HepG2 (cell line): ENCODE results near the gene ART5. TPM values are rescaled to one million over a fixed set of nuclear protein-coding genes. Genes with fewer than 3 reads are reported as not detected.

Experiments used
- ATAC-seq: fragments of 200-7000 bp; cut with Tn5 transposase; 3 replicates; pipeline ENCODE4 v1.9.1; 2020; ENCODE audit warnings: mild to moderate bottlenecking, moderate library complexity
- BruUV-seq: library from RNA; stranded (reverse); fragments of 400-500 nt; replicated peaks from 2 replicates; lab custom pipeline; 2021; lab: Mats Ljungman, UMichigan
- CTCF ChIA-PET: fragments of 300-600 bp; formaldehyde crosslinking; extraction: SDS; loops from one replicate; lab custom pipeline; 2021; ENCODE audit warnings: low total read pairs, inconsistent platforms, low intra/inter-chr PET ratio; lab: Yijun Ruan, JAX
- POLR2A ChIA-PET: fragments of 350-600 bp; sonication (Branson Sonifier 250); formaldehyde crosslinking; loops from one replicate; lab custom pipeline; 2020; ENCODE audit warnings: antibody characterized with exemption, inconsistent platforms; lab: Yijun Ruan, JAX
- DNase-seq: peaks from one replicate; pipeline ENCODE4 v3.0.0-alpha.2; 2015; ENCODE audit warnings: low spot score
- FAIRE-seq: peaks from 3 replicates; lab custom pipeline; 2011; peaks lifted over from hg19 to GRCh38; lab: Jason Lieb, UNC
- H2AFZ ChIP-seq: one replicate; pipeline ENCODE4 v1.6.1; 2011; ENCODE audit warnings: low read length, inconsistent platforms
- H3K27ac ChIP-seq: fragments of 300-600 bp; 3 replicates; pipeline ENCODE4 v1.8.0; 2011; ENCODE audit warnings: mixed run types, mild to moderate bottlenecking, mixed read lengths, low read length, inconsistent platforms; ENCODE audit not compliant: insufficient read depth; ENCODE audit errors: extremely low read length
- H3K27me3 ChIP-seq, 2 experiments: fragments of 200-600 bp in 1 of 2; 2 replicates in 1 of 2; 3 replicates in 1 of 2; pipeline versions ENCODE4 v1.6.0 to v1.8.0; 2011; ENCODE audit warnings: low read length in 2 of 2, mild to moderate bottlenecking in 2 of 2, moderate library complexity in 2 of 2, inconsistent platforms in 1 of 2; ENCODE audit not compliant: insufficient read depth in 2 of 2, control insufficient read depth in 1 of 2
- H3K36me3 ChIP-seq, 2 experiments: fragments of 200-600 bp in 1 of 2; replicated peaks in 1 of 2; 2 replicates in 1 of 2; 3 replicates in 1 of 2; pipeline versions ENCODE4 v1.5.1 to v1.8.0; 2011; ENCODE audit warnings: low read length in 2 of 2, inconsistent platforms in 1 of 2; ENCODE audit not compliant: insufficient read depth in 2 of 2, control insufficient read depth in 1 of 2
- H3K4me1 ChIP-seq: 2 replicates; pipeline ENCODE4 v1.5.1; 2012; ENCODE audit warnings: low read length, inconsistent platforms; ENCODE audit not compliant: insufficient read depth
- H3K4me2 ChIP-seq: 2 replicates; pipeline ENCODE4 v1.6.0; 2011; ENCODE audit warnings: low read depth, low read length, inconsistent platforms
- H3K4me3 ChIP-seq, 3 experiments: fragments of 200-600 bp in 1 of 3; sonication (generic), shearing (Covaris generic) in 1 of 3; replicated peaks in 1 of 3; 2 replicates each; pipeline ENCODE4 v1.5.1; 2011 to 2016; ENCODE audit warnings: low read length in 3 of 3, inconsistent platforms in 2 of 3, low read depth in 2 of 3, mild to moderate bottlenecking in 2 of 3, control low read depth in 1 of 3, mixed read lengths in 1 of 3; ENCODE audit not compliant: insufficient read depth in 1 of 3
- H3K79me2 ChIP-seq: one replicate; pipeline ENCODE4 v1.6.1; 2011; ENCODE audit warnings: low read length, inconsistent platforms; ENCODE audit not compliant: insufficient read depth
- H3K9ac ChIP-seq: 2 replicates; pipeline ENCODE4 v1.6.0; 2011; ENCODE audit warnings: mild to moderate bottlenecking, low read depth, low read length, inconsistent platforms; ENCODE audit not compliant: insufficient read depth
- H3K9me3 ChIP-seq: 2 replicates; pipeline ENCODE4 v1.5.1; 2012; ENCODE audit warnings: mild to moderate bottlenecking, low read length
- H4K20me1 ChIP-seq: 2 replicates; pipeline ENCODE4 v1.6.0; 2011; ENCODE audit warnings: inconsistent platforms, mild to moderate bottlenecking, low read length, moderate library complexity; ENCODE audit not compliant: insufficient read depth
- GABPB1 ChIP-seq: IDR thresholded peaks from 2 replicates; pipeline ENCODE4 v1.6.1; 2016; ENCODE audit warnings: mild to moderate bottlenecking, missing genetic modification reagents, moderate library complexity, missing compliant biosample characterization
- HNRNPK ChIP-seq: fragments of 200-400 bp; formaldehyde crosslinking; IDR thresholded peaks from 2 replicates; pipeline ENCODE4 v1.6.1; 2018; ENCODE audit warnings: low read length, low read depth, moderate library complexity, mild to moderate bottlenecking; ENCODE audit not compliant: poor library complexity, severe bottlenecking
- KLF12 ChIP-seq: sonication (generic); formaldehyde crosslinking; IDR thresholded peaks from 2 replicates; pipeline ENCODE4 v1.4.0; 2020; ENCODE audit warnings: missing genetic modification reagents, borderline replicate concordance
- PREB ChIP-seq: sonication (generic); formaldehyde crosslinking; IDR thresholded peaks from 2 replicates; pipeline ENCODE4 v1.4.0; 2020; ENCODE audit warnings: missing genetic modification reagents
- WIZ ChIP-seq: sonication (generic); formaldehyde crosslinking; IDR thresholded peaks from 2 replicates; pipeline ENCODE4 v1.5.1; 2020; ENCODE audit warnings: mild to moderate bottlenecking, missing genetic modification reagents
- ZNF589 ChIP-seq: sonication (generic); formaldehyde crosslinking; conservative IDR thresholded peaks from 2 replicates; pipeline ENCODE4 v1.8.0; 2022; ENCODE audit warnings: mild to moderate bottlenecking, moderate library complexity, missing genetic modification reagents
- WGBS: methylation state at CpG from one replicate; pipeline ENCODE4 v1.1.6; 2017; ENCODE audit warnings: low lambda C conversion rate; 5-methylcytosine and 5-hydroxymethylcytosine counted together
- in situ Hi-C: cut with HindIII; loops from 2 replicates; pipeline ENCODE4 v1.10.0; 2017; ENCODE audit warnings: low pct_unique_long_range_greater_than_20kb; ENCODE audit not compliant: extremely low pct_ligation_motif_present
- intact Hi-C: fragments of 100-400 bp; cut with micrococcal nuclease; formaldehyde crosslinking; loops from one replicate; pipeline ENCODE4 v1.10.0; 2022; ENCODE audit not compliant: unreplicated experiment
- polyA plus RNA-seq, 8 experiments: library from polyadenylated mRNA; depleted of rRNA in 3 of 8; stranded (reverse) in 7 of 8; unstranded in 1 of 8; fragments of >200 nt; fragmentation: Illumina TruSeq in 4 of 8; extraction: Trizol in 4 of 8; gene quantifications; 2 replicates each; pipeline versions ENCODE4 v1.2.1 to v1.2.3, GENCODE V29; 2011 to 2016; ENCODE audit warnings: low read depth in 4 of 8, missing spikeins in 1 of 8, mixed read lengths in 1 of 8; ENCODE audit not compliant: insufficient read depth in 1 of 8
- total RNA-seq, 5 experiments: library from RNA; depleted of rRNA; stranded (reverse); fragments of >200 nt; fragmentation: Illumina TruSeq; extraction: Trizol; gene quantifications; 2 replicates each; pipeline ENCODE4 v1.2.3, GENCODE V29; 2016; ENCODE audit warnings: low read depth in 1 of 5

Gene ART5
- total and polyA plus RNA-seq, 2 of the 13 experiments (the other 11 are each of a cell fraction or from before 2014, with no cell fraction given) = 0.55 to 0.93 TPM

GRCh38 chr11:3611976-3612678, 29.7 kb downstream of the ART5 start (continued):
- TF ChIP-seq PREB (CRISPR knock-in tag) = no peak
- no peak for TF ChIP-seq HNRNPK
- TF ChIP-seq KLF12 = no peak

GRCh38 chr11:3610846-3611245, 30.9 kb downstream of the ART5 start:
- H3K27ac ChIP-seq = no peak overlapping the region
- H3K36me3 ChIP-seq = no peaks in the 10 kb centered on the region
- intact Hi-C loops = no loop called here
- FAIRE-seq (no peak), DNase-seq (no peak), ATAC-seq (no peak)
- no TSS peak for BruUV-seq
- H3K4me3 ChIP-seq = no peak overlapping the region
- in situ Hi-C loops = no loop called here
- H3K79me2 ChIP-seq = no peaks in the 10 kb centered on the region
- ChIA-PET CTCF (no interaction called here), POLR2A (no interaction called here)
- no peaks in the 10 kb centered on the region; the same call in 1 of the 2 replicates for H4K20me1 ChIP-seq
- no peak for TF ChIP-seq GABPB1 (CRISPR knock-in tag)
- TF ChIP-seq WIZ (CRISPR knock-in tag) = no peak
- no peak for TF ChIP-seq ZNF589 (CRISPR knock-in tag)
- 25% methylated on average over 4 of the region's 4 CpGs for WGBS
- H3K4me1 ChIP-seq = no peaks in the 10 kb centered on the region
- no peak overlapping the region for H3K4me2 ChIP-seq
- H3K9ac ChIP-seq = no peak overlapping the region
- no peaks in the 10 kb centered on the region for H3K9me3 ChIP-seq
- no peak overlapping the region for H2AFZ ChIP-seq
- no peaks in the 10 kb centered on the region; a peak in 3 of 5 replicates for H3K27me3 ChIP-seq
